H1 (cell line): ENCODE measurements around the gene CHD8. TPM values are rescaled to one million over a fixed set of nuclear protein-coding genes. Genes with fewer than 3 reads are reported as not detected.

ENCODE experiments used
- CTCF ChIA-PET: fragments of 300-600 bp; sonication (Branson Sonifier 250); formaldehyde crosslinking; loops from one replicate; lab custom pipeline; 2021; ENCODE audit not compliant: partially characterized antibody; lab: Charles Lee
- POLR2A ChIA-PET: fragments of 300-600 bp; sonication (Branson Sonifier 250); formaldehyde crosslinking; loops from one replicate; lab custom pipeline; 2021; ENCODE audit warnings: inconsistent platforms; ENCODE audit not compliant: partially characterized antibody; lab: Charles Lee
- DNase-seq, 2 experiments: peaks; one replicate each; pipeline versions ENCODE4 v3.0.0 to v3.0.0-alpha.2; 2010 to 2022; ENCODE audit warnings: low spot score in 2 of 2, low read depth in 1 of 2, mixed read lengths in 1 of 2
- FAIRE-seq: peaks from 2 replicates; lab custom pipeline; 2011; peaks lifted over from hg19 to GRCh38; lab: Jason Lieb, UNC
- H2AFZ ChIP-seq: 2 replicates; pipeline ENCODE4 v1.8.1; 2012; ENCODE audit warnings: low read length, inconsistent platforms
- H2AK5ac ChIP-seq: 2 replicates; pipeline ENCODE4 v1.6.1; 2013; ENCODE audit warnings: low read depth, low read length
- H2BK120ac ChIP-seq: replicated peaks from 2 replicates; pipeline ENCODE3; 2013; ENCODE audit warnings: low read depth, low read length, inconsistent platforms
- H2BK12ac ChIP-seq: 2 replicates; pipeline ENCODE4 v1.6.1; 2013; ENCODE audit warnings: low read depth, low read length
- H2BK15ac ChIP-seq: 2 replicates; pipeline ENCODE4 v1.6.1; 2013; ENCODE audit warnings: low read length
- H2BK20ac ChIP-seq: 2 replicates; pipeline ENCODE4 v1.6.1; 2013; ENCODE audit warnings: low read length
- H2BK5ac ChIP-seq: 2 replicates; pipeline ENCODE4 v1.6.1; 2013; ENCODE audit warnings: low read depth, low read length
- H3K14ac ChIP-seq: 2 replicates; pipeline ENCODE4 v1.6.1; 2013; ENCODE audit warnings: inconsistent platforms; ENCODE audit not compliant: insufficient read length
- H3K18ac ChIP-seq: 2 replicates; pipeline ENCODE4 v1.6.1; 2013; ENCODE audit warnings: low read length; ENCODE audit errors: extremely low read depth
- H3K23ac ChIP-seq: 2 replicates; pipeline ENCODE4 v1.6.1; 2013; ENCODE audit warnings: inconsistent platforms; ENCODE audit not compliant: insufficient read length
- H3K23me2 ChIP-seq: 2 replicates; pipeline ENCODE4 v1.6.1; 2013; ENCODE audit warnings: low read depth, low read length
- H3K27ac ChIP-seq: 2 replicates; pipeline ENCODE4 v1.6.1; 2011; ENCODE audit warnings: low read depth, low read length, inconsistent platforms
- H3K27me3 ChIP-seq, 4 experiments: replicated peaks in 1 of 4; 1 replicate in 1 of 4; 2 replicates in 3 of 4; pipeline versions ENCODE4 v1.6.1 to v1.8.1; 2011 to 2013; ENCODE audit warnings: low read length in 3 of 4, mild to moderate bottlenecking in 3 of 4, inconsistent platforms in 2 of 4, mixed read lengths in 2 of 4, moderate library complexity in 1 of 4; ENCODE audit not compliant: control insufficient read depth in 3 of 4, insufficient read depth in 3 of 4; ENCODE audit errors: extremely low read depth in 1 of 4
- H3K36me3 ChIP-seq, 4 experiments: 2 replicates each; pipeline versions ENCODE4 v1.6.1 to v1.8.1; 2011 to 2013; ENCODE audit warnings: mild to moderate bottlenecking in 4 of 4, low read length in 3 of 4, moderate library complexity in 2 of 4, control low read depth in 1 of 4, inconsistent platforms in 1 of 4; ENCODE audit not compliant: insufficient read depth in 4 of 4, control insufficient read depth in 2 of 4
- H3K4ac ChIP-seq: replicated peaks from 2 replicates; pipeline ENCODE3; 2013; ENCODE audit warnings: low read length, low read depth, mixed read lengths, inconsistent platforms; ENCODE audit not compliant: insufficient read length
- H3K4me1 ChIP-seq, 4 experiments: replicated peaks in 1 of 4; 1 replicate in 1 of 4; 2 replicates in 3 of 4; pipeline versions ENCODE4 v1.6.1 to v1.8.1; 2011 to 2013; ENCODE audit warnings: low read length in 3 of 4, inconsistent platforms in 2 of 4, mixed read lengths in 1 of 4; ENCODE audit not compliant: insufficient read depth in 4 of 4, control insufficient read depth in 3 of 4
- H3K4me2 ChIP-seq, 2 experiments: 2 replicates each; pipeline versions ENCODE4 v1.6.1 to v1.8.1; 2011 to 2013; ENCODE audit warnings: low read depth in 2 of 2, low read length in 2 of 2, control low read depth in 1 of 2, inconsistent platforms in 1 of 2, mild to moderate bottlenecking in 1 of 2; ENCODE audit not compliant: insufficient read depth in 1 of 2
- H3K4me3 ChIP-seq, 4 experiments: fragments of 200-600, 300-600 bp in 1 of 4; sonication (generic), shearing (Covaris generic), sonication (Bioruptor Twin) in 1 of 4; 2 replicates each; pipeline versions ENCODE4 v1.5.1 to v1.8.1; 2011 to 2016; ENCODE audit warnings: low read length in 4 of 4, low read depth in 3 of 4, control low read depth in 2 of 4, inconsistent platforms in 2 of 4, mild to moderate bottlenecking in 2 of 4, mixed read lengths in 1 of 4, moderate library complexity in 1 of 4; ENCODE audit not compliant: insufficient read depth in 2 of 4; ENCODE audit errors: extremely low read depth in 1 of 4
- H3K56ac ChIP-seq: replicated peaks from 2 replicates; pipeline ENCODE3; 2013; ENCODE audit warnings: low read depth, mild to moderate bottlenecking, mixed read lengths, low read length, inconsistent platforms; ENCODE audit not compliant: insufficient read length
- H3K79me1 ChIP-seq: 2 replicates; pipeline ENCODE4 v1.6.1; 2013; ENCODE audit warnings: low read depth, low read length, control low read depth
- H3K79me2 ChIP-seq, 2 experiments: 2 replicates each; pipeline versions ENCODE4 v1.6.1 to v1.8.1; 2012 to 2013; ENCODE audit warnings: low read length in 2 of 2, mild to moderate bottlenecking in 2 of 2, inconsistent platforms in 1 of 2; ENCODE audit not compliant: insufficient read depth in 2 of 2, control insufficient read depth in 1 of 2
- H3K9ac ChIP-seq, 4 experiments: replicated peaks in 1 of 4; 1 replicate in 1 of 4; 2 replicates in 3 of 4; pipeline versions ENCODE4 v1.6.1 to v1.8.1; 2011 to 2013; ENCODE audit warnings: low read depth in 3 of 4, low read length in 3 of 4, control low read depth in 2 of 4, mild to moderate bottlenecking in 2 of 4, moderate library complexity in 2 of 4, inconsistent platforms in 1 of 4; ENCODE audit errors: extremely low read depth in 1 of 4
- H3K9me3 ChIP-seq, 2 experiments: 2 replicates each; pipeline versions ENCODE4 v1.6.1 to v1.8.1; 2012 to 2013; ENCODE audit warnings: mild to moderate bottlenecking in 2 of 2, moderate library complexity in 2 of 2, control low read depth in 1 of 2, inconsistent platforms in 1 of 2, low read depth in 1 of 2, low read length in 1 of 2, mixed read lengths in 1 of 2; ENCODE audit not compliant: insufficient read depth in 2 of 2
- H4K20me1 ChIP-seq, 2 experiments: replicated peaks in 1 of 2; 2 replicates each; pipeline versions ENCODE3 to v1.8.1; 2011 to 2013; ENCODE audit warnings: inconsistent platforms in 2 of 2, low read length in 2 of 2, mild to moderate bottlenecking in 1 of 2; ENCODE audit not compliant: insufficient read depth in 2 of 2, control insufficient read depth in 1 of 2
- H4K5ac ChIP-seq: 2 replicates; pipeline ENCODE4 v1.6.1; 2013; ENCODE audit warnings: low read length, low read depth, mixed read lengths, inconsistent platforms; ENCODE audit not compliant: insufficient read length
- H4K8ac ChIP-seq: 2 replicates; pipeline ENCODE4 v1.8.0; 2013; ENCODE audit warnings: mild to moderate bottlenecking, moderate library complexity, low read length, inconsistent platforms; ENCODE audit not compliant: insufficient read depth; ENCODE audit errors: extremely low read depth
- H4K91ac ChIP-seq: replicated peaks from 2 replicates; pipeline ENCODE3; 2013; ENCODE audit warnings: low read length, mixed read lengths, inconsistent platforms; ENCODE audit not compliant: insufficient read length
- CTBP2 ChIP-seq: IDR thresholded peaks from 2 replicates; pipeline ENCODE4 v1.7.0; 2011; ENCODE audit warnings: borderline replicate concordance, mild to moderate bottlenecking, moderate library complexity, mixed read lengths, low read length; ENCODE audit not compliant: insufficient read depth, insufficient read length
- NANOG ChIP-seq: IDR thresholded peaks from 2 replicates; pipeline ENCODE4 v1.6.1; 2011; ENCODE audit warnings: low read length, low read depth, mild to moderate bottlenecking, inconsistent platforms; ENCODE audit not compliant: insufficient read depth, poor library complexity, severe bottlenecking
- RAD21 ChIP-seq, 2 experiments: IDR thresholded peaks in 1 of 2; conservative IDR thresholded peaks in 1 of 2; 2 replicates each; pipeline ENCODE4 v1.6.1; 2011; ENCODE audit warnings: low read depth in 2 of 2, low read length in 2 of 2, improper control_type of control experiment in 1 of 2, inconsistent platforms in 1 of 2, mild to moderate bottlenecking in 1 of 2, moderate library complexity in 1 of 2
- SRF ChIP-seq: IDR thresholded peaks from 2 replicates; pipeline ENCODE4 v1.6.1; 2011; ENCODE audit warnings: mild to moderate bottlenecking, low read depth, low read length, moderate library complexity
- WGBS, 2 experiments: shearing (Covaris generic) in 1 of 2; methylation state at CpG; one replicate each; pipeline versions ENCODE4 v1.1.6 to v1.1.7; 2013 to 2015; ENCODE audit warnings: low lambda C conversion rate in 2 of 2, mixed read lengths in 2 of 2, inconsistent platforms in 1 of 2, low coverage in 1 of 2, missing lambda C conversion rate in 1 of 2; ENCODE audit not compliant: insufficient replicate concordance in 2 of 2, insufficient coverage in 1 of 2, insufficient read length in 1 of 2; ENCODE audit errors: extremely low coverage in 1 of 2, missing lambda C conversion rate in 1 of 2; 5-methylcytosine and 5-hydroxymethylcytosine counted together
- polyA plus RNA-seq, 7 experiments: library from polyadenylated mRNA; depleted of rRNA in 3 of 7; stranded (reverse) in 5 of 7; unstranded in 2 of 7; fragments of >200 nt in 5 of 7; fragments of 200-250 nt in 2 of 7; gene quantifications; 1 replicate in 5 of 7; 2 replicates in 1 of 7; 4 replicates in 1 of 7; pipeline versions ENCODE4 v1.2.1 to v1.2.3, GENCODE V29; 2011 to 2013; ENCODE audit warnings: missing spikeins in 2 of 7, mixed read lengths in 2 of 7
- total RNA-seq: library from RNA; stranded (reverse); fragmentation: NEBNext Ultra II Directional; extraction: Animal tissue kit (Norgen Biotek cat#: 25700); gene quantifications from 2 replicates; pipeline ENCODE4 v1.2.1, GENCODE V29; 2021
- TF ChIP-seq, protein P1 (sequence below): IDR thresholded peaks from 2 replicates; pipeline ENCODE4 v1.6.1; 2012; ENCODE audit warnings: low read length, inconsistent platforms

The CHD8 gene
- total and polyA plus RNA-seq, 2 of the 8 experiments (the other 6 are each of a cell fraction or from before 2014, with no cell fraction given), result 88.3 to 140 TPM

DNA sequence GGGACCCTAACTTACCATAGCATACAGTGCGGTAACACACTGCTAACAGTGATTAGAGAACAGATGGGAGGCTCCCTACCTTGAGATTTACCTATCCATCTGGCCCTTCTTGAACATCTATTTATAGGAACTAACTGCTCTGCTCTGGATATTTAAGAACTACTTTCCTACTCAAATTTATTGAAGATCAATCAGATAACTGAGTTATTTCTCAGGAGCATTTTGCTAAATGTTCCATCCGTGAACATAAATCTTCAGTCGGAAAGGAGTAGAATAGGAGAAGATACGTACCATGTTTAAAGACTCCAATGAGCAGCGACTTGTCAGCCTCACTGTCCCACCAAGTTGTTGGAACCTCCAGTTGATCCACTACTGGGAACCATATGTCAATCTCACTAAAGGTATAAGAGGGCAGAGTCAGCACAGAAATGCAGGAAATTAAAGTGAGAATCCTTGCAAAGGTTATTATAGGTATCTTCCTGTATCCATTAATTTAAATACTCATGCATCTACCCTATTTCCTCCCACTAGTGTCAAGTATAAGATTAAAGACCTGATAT lies 56.5 kb downstream of the CHD8 start:
- H3K9ac ChIP-seq, result no peak overlapping the region
- H4K20me1 ChIP-seq, result no peaks in the 10 kb centered on the region
- H3K9me3 ChIP-seq, result no peaks in the 10 kb centered on the region
- no peak overlapping the region for H3K56ac ChIP-seq
- no peak overlapping the region for H2BK20ac ChIP-seq
- no peak overlapping the region for H4K8ac ChIP-seq
- H3K23me2 ChIP-seq, result no peaks in the 10 kb centered on the region
- H2AK5ac ChIP-seq, result no peak overlapping the region
- WGBS, 2 experiments, result 93% methylated on average over 5 of the region's 5 CpGs; no CpG with 5 or more reads in 1 of the 2 experiments
- no peak overlapping the region for H3K27ac ChIP-seq
- DNase-seq (no peak), FAIRE-seq (no peak)
- ChIA-PET POLR2A (no interaction called here), CTCF (no interaction called here)
- H2BK120ac ChIP-seq, result no peak overlapping the region
- no peak overlapping the region for H2BK12ac ChIP-seq
- TF ChIP-seq CTBP2, result no peak
- TF ChIP-seq, protein P1, sequence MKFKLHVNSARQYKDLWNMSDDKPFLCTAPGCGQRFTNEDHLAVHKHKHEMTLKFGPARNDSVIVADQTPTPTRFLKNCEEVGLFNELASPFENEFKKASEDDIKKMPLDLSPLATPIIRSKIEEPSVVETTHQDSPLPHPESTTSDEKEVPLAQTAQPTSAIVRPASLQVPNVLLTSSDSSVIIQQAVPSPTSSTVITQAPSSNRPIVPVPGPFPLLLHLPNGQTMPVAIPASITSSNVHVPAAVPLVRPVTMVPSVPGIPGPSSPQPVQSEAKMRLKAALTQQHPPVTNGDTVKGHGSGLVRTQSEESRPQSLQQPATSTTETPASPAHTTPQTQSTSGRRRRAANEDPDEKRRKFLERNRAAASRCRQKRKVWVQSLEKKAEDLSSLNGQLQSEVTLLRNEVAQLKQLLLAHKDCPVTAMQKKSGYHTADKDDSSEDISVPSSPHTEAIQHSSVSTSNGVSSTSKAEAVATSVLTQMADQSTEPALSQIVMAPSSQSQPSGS, result no peak
- no peak for TF ChIP-seq NANOG
- no peak for TF ChIP-seq SRF
- no peak for TF ChIP-seq RAD21 (IDR thresholded peaks at IDR 0.05 in 1 of 2, conservative IDR thresholded peaks at IDR 0.05 in 1 of 2; ENCODE audit: low read depth in 2 of 2, low read length in 2 of 2)
- no peaks in the 10 kb centered on the region for H3K27me3 ChIP-seq
- no peak overlapping the region for H4K91ac ChIP-seq
- H3K4ac ChIP-seq, result no peak overlapping the region
- H3K79me2 ChIP-seq, result no peaks in the 10 kb centered on the region
- H4K5ac ChIP-seq, result no peak overlapping the region
- no peak overlapping the region for H3K14ac ChIP-seq
- H3K79me1 ChIP-seq, result no peaks in the 10 kb centered on the region
- H2AFZ ChIP-seq, result no peak overlapping the region
- H3K18ac ChIP-seq, result no peak overlapping the region
- no peak overlapping the region for H3K4me3 ChIP-seq
- H3K4me1 ChIP-seq, result no peaks in the 10 kb centered on the region
- no peak overlapping the region for H2BK5ac ChIP-seq
- no peak overlapping the region for H3K4me2 ChIP-seq
- no peak overlapping the region for H3K23ac ChIP-seq
- H3K36me3 ChIP-seq, result peaks cover 65 to 97% (median 88%) of the 10 kb centered on the region in 4 experiments
- no peak overlapping the region for H2BK15ac ChIP-seq
